Fibroblast of pulmonary artery (primary cell): ENCODE data around the gene TNRC6C.
"Not testable (repeated sequence)": the region's sequence is repeated elsewhere in the genome, so short reads cannot be mapped to it uniquely, and the experiment has no call there.

ENCODE experiments used
- DNase-seq: peaks from one replicate; pipeline ENCODE4 v3.0.0-alpha.2; 2010; ENCODE audit warnings: low read depth
- H3K4me3 ChIP-seq: replicated peaks from 2 replicates; pipeline ENCODE4 v1.5.1; 2011; ENCODE audit warnings: low read depth, mild to moderate bottlenecking, control low read depth, low read length, moderate library complexity
- TF ChIP-seq, protein P1 (sequence below): IDR thresholded peaks from 2 replicates; pipeline ENCODE4 v1.5.1; 2011; ENCODE audit warnings: mild to moderate bottlenecking, control low read depth, low read length, inconsistent platforms; ENCODE audit errors: missing control alignments

Gene TNRC6C

GRCh38 chr17:78062596-78062995 is 104.1 kb downstream of the TNRC6C start:
- TF ChIP-seq, protein P1, sequence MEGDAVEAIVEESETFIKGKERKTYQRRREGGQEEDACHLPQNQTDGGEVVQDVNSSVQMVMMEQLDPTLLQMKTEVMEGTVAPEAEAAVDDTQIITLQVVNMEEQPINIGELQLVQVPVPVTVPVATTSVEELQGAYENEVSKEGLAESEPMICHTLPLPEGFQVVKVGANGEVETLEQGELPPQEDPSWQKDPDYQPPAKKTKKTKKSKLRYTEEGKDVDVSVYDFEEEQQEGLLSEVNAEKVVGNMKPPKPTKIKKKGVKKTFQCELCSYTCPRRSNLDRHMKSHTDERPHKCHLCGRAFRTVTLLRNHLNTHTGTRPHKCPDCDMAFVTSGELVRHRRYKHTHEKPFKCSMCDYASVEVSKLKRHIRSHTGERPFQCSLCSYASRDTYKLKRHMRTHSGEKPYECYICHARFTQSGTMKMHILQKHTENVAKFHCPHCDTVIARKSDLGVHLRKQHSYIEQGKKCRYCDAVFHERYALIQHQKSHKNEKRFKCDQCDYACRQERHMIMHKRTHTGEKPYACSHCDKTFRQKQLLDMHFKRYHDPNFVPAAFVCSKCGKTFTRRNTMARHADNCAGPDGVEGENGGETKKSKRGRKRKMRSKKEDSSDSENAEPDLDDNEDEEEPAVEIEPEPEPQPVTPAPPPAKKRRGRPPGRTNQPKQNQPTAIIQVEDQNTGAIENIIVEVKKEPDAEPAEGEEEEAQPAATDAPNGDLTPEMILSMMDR, result no peak

DNA sequence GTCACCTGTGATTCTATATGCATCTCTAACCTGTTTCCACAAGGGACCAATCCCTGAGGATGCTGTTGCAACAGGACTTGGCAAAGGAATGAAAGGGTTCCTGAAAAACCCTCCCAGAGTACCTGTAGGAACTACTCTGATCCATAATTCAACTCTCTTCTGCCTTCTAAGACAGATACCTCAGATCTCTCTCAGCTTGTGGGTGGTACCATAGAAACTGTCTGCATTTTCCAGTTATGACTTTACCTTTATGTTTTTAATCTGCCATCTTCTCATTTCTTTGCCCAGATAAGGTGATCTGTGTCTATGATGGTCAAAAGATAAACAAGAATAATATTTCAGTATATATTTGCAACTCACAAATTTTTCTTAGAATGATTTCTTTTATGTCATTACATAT is 105.0 kb downstream of the TNRC6C start:
- TF ChIP-seq, protein P1, result no peak
- DNase-seq, result no peak
- H3K4me3 ChIP-seq, result no peak overlapping the region

More at GRCh38 chr17:78062596-78062995, 104.1 kb downstream of the TNRC6C start:
- DNase-seq, result no peak
- no peak overlapping the region for H3K4me3 ChIP-seq

DNA sequence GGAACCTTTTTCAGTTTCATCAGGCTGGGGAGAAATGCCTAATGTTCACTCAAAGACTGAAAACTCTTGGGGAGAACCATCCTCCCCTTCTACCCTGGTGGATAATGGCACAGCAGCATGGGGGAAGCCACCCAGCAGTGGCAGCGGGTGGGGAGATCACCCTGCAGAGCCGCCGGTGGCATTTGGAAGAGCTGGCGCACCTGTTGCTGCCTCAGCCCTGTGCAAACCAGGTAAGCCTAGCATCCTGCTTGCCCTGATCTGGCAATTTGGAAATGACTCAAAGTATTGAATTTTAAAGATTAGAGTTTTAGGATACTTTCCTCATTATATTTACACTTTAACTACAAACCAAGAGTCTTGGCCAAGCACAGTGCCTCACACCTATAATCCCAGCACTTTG is 106.2 kb downstream of the TNRC6C start:
- H3K4me3 ChIP-seq, result no peak overlapping the region
- TF ChIP-seq, protein P1, result no peak
- DNase-seq, result no peak

DNA sequence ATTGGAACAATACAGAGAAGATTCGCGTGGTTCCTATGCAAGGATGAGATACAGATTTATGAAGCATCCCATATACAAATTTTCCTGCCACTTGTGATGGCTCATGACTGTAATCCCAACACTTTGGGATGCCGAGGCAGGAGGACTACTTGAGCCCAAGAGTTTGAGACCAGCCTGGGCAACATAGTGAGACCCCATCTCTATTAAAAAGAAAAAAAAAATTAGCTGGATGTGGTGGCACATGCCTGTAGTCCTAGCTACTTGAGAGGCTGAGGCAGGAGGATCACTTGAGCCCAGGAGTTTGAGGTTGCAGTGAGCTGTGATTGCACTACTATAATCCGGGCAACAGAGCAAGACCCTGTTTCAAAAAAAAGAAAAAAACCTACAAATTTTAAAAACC is 108.5 kb downstream of the TNRC6C start:
- DNase-seq, H3K4me3 ChIP-seq: not testable (repeated sequence)

DNA sequence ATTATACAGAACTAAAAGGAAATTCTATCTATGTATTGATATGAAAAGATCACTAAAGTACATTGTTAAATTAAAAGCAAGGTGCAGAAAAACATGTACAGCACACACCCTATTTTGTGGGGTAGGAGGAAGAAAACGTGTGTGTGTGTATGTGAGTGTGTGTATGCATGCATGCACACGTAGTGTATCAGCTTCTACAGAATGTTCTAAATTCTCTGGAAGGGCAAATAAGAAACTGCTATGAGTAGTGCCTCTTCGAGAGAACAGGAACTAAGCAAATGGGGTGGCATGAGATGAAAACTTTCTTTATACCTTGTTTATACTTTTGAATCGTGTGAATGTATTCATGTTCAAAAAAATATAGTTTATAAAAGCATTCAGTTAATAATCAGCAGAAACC is 111.2 kb downstream of the TNRC6C start:
- TF ChIP-seq, protein P1, result no peak
- no peak for DNase-seq
- no peak overlapping the region for H3K4me3 ChIP-seq

GRCh38 chr17:78072961-78073360 is 114.5 kb downstream of the TNRC6C start:
- no peak overlapping the region for H3K4me3 ChIP-seq
- DNase-seq, result no peak
- TF ChIP-seq, protein P1, result no peak

- no peak for DNase-seq
- H3K4me3 ChIP-seq, result no peak overlapping the region
- TF ChIP-seq, protein P1, result no peak
Observed at GRCh38 chr17:78075011-78075410, 116.5 kb downstream of the TNRC6C start.
